ENCODE measurements around the gene C15orf62. TPM values are rescaled to one million over a fixed set of nuclear protein-coding genes. Genes with fewer than 3 reads are reported as not detected.

C15orf62 gene
- total and polyA plus RNA-seq, 4 donors, result 0.17 to 6.0 (median 1.5) TPM

DNA sequence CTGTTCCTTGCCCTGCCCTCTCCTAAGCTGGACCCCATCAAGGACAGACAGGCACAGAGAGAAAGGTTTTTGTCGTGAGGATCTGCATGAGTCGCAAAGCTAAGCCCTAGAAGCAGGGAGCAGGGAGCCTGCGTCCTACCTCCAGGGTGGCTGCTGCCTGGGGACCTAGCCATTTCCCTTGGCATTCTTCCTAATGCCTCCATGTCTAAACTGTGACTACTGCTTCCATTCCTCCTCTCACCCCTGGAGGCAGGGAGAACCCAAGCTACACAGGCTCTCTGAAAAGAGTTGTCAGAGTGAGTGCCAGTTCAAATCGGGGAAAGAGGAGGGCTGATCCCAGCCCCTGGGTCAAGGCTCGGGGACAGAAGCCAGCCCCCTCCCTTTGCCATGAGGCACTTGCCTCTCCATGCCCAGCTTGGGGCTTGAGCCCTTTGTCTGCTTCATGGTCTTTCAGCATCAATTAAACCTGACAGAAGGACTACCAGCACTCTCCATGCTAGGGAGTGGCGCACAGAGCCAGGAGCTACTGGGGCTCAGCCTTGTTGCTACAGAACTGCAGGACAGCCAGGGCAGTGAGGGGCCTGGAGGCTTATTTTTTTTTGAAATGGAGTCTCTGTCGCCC is 3.5 kb upstream of the C15orf62 start:
- Histone ChIP-seq H3K27ac (ENCODE audit: low read depth, low read length) (no peak overlapping the region), H3K27me3 (ENCODE audit: control insufficient read depth, insufficient read depth, low read length) (no peaks in the 10 kb centered on the region), H3K4me3 (ENCODE audit: low read depth, low read length) (no peak overlapping the region), H3K9me3 (ENCODE audit: control insufficient read depth, insufficient read depth, low read length) (no peaks in the 10 kb centered on the region), H3K4me1 (ENCODE audit: control insufficient read depth, insufficient read depth, low read length) (peaks cover 60% of the 10 kb centered on the region), H3K36me3 (ENCODE audit: control insufficient read depth, insufficient read depth, low read length) (peaks cover 50% of the 10 kb centered on the region)
- peak in 1 of 6 donors; percentile 26 for DNase-seq (ENCODE audit: low read depth in 4 of 6, low spot score in 6 of 6)
- 62% methylated on average over 5 of the region's 7 CpGs for WGBS (ENCODE audit: insufficient coverage)

DNA sequence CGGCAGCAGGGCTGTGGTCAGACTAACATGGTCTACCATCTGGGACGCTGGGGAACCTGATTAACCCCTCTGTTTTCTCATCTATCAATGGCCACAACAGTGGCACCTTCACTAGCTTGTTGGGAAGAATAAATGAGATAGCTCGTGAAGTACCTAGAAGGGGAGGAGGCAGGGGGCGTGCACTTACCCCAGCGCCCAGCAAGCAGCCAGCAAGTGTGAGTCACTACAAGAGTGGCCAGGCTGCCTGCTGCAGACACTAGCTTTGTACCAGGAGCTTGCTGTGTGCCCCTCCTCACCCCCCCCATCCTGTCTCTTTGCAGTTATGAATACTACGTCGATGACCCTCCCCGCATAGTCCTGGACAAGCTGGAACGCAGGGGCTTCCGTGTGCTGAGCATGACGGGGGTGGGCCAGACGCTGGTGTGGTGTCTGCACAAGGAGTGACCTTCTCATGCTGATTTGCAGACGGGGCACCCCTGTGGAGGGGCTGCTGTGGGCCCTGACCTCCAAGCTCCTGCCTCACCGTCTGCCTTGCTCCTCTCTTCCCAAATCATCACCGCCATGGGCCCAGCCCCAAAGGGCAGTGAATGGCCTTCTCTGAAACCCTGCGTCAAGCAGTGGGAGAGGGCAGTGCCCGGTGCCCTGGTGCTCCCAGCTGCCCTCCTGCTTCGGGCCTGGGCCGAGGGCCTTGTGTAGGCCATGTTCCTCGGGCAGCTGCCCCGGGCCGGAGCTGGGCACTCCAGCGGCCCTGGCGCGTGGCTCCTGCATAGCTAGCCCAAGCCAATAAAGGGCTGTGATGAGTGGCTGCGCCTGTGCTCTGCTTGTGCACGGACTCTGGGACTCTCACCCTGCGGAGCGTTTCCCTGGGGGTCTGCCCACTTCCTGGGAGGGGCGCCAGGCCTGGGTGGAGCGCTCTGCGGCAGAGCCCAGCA is 2.6 kb upstream of the C15orf62 start:
- WGBS (ENCODE audit: insufficient coverage), result 85% methylated on average over 28 of the region's 32 CpGs
- Histone ChIP-seq H3K4me3 (ENCODE audit: low read depth, low read length) (no peak overlapping the region), H3K27ac (ENCODE audit: low read depth, low read length) (no peak overlapping the region), H3K36me3 (ENCODE audit: control insufficient read depth, insufficient read depth, low read length) (peaks cover 57% of the 10 kb centered on the region), H3K4me1 (ENCODE audit: control insufficient read depth, insufficient read depth, low read length) (peaks cover 67% of the 10 kb centered on the region), H3K9me3 (ENCODE audit: control insufficient read depth, insufficient read depth, low read length) (no peaks in the 10 kb centered on the region), H3K27me3 (ENCODE audit: control insufficient read depth, insufficient read depth, low read length) (no peaks in the 10 kb centered on the region)
- DNase-seq (ENCODE audit: low read depth in 4 of 6, low spot score in 6 of 6), result no peak

DNA sequence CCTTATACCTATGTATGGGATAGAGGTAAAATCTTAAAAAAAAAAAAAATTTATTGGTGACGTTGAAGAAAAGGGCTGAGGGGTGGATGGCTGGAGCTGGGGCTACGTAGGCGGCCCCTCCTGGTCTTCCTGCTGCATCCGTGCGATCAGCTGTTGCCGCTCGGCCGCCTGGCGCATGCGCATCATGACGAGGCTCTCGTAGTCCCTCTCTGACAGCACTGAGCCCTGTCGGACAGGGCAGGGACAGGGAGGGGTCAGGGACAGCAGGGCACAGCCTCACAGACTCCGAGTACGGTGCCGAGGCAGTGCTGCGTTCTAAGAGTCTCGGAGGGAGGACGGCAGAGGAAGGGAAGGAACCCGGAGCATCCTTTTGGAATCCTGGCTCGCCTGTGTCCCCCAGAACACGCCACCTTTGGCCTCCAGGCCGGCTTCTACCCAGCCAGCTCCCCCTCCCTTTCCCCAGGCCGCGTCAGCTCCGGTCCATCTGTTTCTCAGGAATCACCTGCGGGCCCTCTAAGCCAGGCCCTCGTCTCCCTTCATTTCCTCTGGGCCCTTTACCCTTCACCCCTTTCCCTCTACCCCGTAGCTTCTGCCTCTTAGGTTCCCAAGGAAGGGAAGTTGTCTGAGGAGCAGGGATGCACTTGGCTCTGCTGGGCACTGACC is 1.8 kb upstream of the C15orf62 start:
- H3K27me3 ChIP-seq (ENCODE audit: control insufficient read depth, insufficient read depth, low read length), result no peaks in the 10 kb centered on the region
- no peak overlapping the region for H3K27ac ChIP-seq (ENCODE audit: low read depth, low read length)

DNA sequence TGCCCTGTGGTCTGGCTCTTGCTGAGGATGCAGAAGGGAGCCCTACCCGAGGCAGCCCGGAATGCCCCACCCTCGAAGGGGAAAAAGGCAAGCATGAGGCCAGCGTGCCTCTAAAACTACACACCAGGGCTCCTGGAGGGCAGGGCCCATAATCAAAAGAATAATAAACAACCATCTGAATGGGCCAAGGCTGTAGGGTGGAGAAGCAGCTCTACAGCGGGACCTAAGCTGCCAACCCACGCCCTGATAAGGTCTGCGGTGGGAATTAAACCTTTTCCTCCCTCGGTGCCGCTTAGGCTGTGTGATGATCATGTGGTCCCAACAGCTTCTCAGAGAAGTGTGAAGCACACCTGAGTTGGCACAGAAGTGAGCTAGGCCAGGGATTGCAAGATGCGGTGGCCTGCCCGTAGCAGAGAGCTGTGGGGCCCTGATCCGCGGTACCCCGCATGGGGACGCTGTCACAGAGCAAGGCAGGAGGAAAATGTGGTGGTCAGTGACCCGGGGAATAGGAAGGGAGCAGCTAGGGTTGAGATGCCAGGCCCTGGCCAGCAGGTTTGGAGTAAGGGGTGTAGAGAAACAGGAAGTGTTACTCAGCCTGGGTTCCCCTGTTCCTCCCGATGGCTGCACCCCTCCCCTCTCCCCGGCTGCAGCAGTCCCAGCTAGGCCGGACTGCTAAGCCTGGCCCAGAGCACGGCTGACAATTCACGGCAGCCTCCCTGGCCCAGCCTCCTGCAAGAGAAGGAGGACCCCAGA is 1.1 kb upstream of the C15orf62 start:
- 82% methylated on average over 18 of the region's 21 CpGs for WGBS (ENCODE audit: insufficient coverage)
- Histone ChIP-seq H3K4me1 (ENCODE audit: control insufficient read depth, insufficient read depth, low read length) (peaks cover 54% of the 10 kb centered on the region), H3K9me3 (ENCODE audit: control insufficient read depth, insufficient read depth, low read length) (no peaks in the 10 kb centered on the region), H3K27me3 (ENCODE audit: control insufficient read depth, insufficient read depth, low read length) (no peaks in the 10 kb centered on the region), H3K36me3 (ENCODE audit: control insufficient read depth, insufficient read depth, low read length) (peaks cover 72% of the 10 kb centered on the region), H3K4me3 (ENCODE audit: low read depth, low read length) (no peak overlapping the region), H3K27ac (ENCODE audit: low read depth, low read length) (no peak overlapping the region)
- DNase-seq (ENCODE audit: low read depth in 4 of 6, low spot score in 6 of 6), result no peak

More for the DNA sequence above, 1.8 kb upstream of the C15orf62 start:
- H3K4me3 ChIP-seq (ENCODE audit: low read depth, low read length), result no peak overlapping the region
- H3K36me3 ChIP-seq (ENCODE audit: control insufficient read depth, insufficient read depth, low read length), result peaks cover 65% of the 10 kb centered on the region
- H3K4me1 ChIP-seq (ENCODE audit: control insufficient read depth, insufficient read depth, low read length), result peaks cover 62% of the 10 kb centered on the region
- DNase-seq (ENCODE audit: low read depth in 4 of 6, low spot score in 6 of 6), result no peak
- H3K9me3 ChIP-seq (ENCODE audit: control insufficient read depth, insufficient read depth, low read length), result no peaks in the 10 kb centered on the region
- WGBS (ENCODE audit: insufficient coverage), result 87% methylated on average over 20 of the region's 29 CpGs

DNA sequence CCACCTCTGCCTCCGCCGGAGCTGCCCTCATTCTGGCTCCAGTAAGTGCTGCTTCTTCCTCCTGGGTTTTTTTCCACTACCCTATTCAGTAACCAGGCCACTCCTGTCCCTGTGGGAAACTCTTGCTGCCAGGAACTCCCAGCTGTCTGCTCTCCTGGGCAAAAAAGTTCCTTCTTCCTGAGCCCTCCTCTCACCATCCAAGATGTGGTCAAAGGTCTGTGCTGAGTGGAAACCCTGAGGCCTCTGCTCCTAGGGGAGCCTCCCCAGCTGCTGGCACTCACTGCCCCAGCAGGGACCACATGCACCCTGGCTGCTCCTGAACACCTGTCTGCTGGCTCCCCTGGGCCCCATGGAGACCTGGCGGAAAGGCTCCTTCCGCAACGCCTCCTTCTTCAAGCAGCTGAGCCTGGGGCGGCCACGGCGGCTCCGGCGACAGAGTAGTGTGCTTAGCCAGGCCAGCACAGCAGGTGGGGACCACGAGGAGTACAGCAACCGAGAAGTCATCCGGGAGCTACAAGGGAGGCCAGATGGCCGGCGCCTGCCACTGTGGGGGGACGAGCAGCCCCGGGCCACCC is 454 bp downstream of the C15orf62 start:
- peaks cover 46% of the 10 kb centered on the region for H3K4me1 ChIP-seq (ENCODE audit: control insufficient read depth, insufficient read depth, low read length)
- no peaks in the 10 kb centered on the region for H3K27me3 ChIP-seq (ENCODE audit: control insufficient read depth, insufficient read depth, low read length)
- no peak overlapping the region for H3K4me3 ChIP-seq (ENCODE audit: low read depth, low read length)
- H3K36me3 ChIP-seq (ENCODE audit: control insufficient read depth, insufficient read depth, low read length), result peaks cover 88% of the 10 kb centered on the region
- H3K27ac ChIP-seq (ENCODE audit: low read depth, low read length), result no peak overlapping the region
- no peaks in the 10 kb centered on the region for H3K9me3 ChIP-seq (ENCODE audit: control insufficient read depth, insufficient read depth, low read length)
- no peak for DNase-seq (ENCODE audit: low read depth in 4 of 6, low spot score in 6 of 6)
- 71% methylated on average over 16 of the region's 17 CpGs for WGBS (ENCODE audit: insufficient coverage)

DNA sequence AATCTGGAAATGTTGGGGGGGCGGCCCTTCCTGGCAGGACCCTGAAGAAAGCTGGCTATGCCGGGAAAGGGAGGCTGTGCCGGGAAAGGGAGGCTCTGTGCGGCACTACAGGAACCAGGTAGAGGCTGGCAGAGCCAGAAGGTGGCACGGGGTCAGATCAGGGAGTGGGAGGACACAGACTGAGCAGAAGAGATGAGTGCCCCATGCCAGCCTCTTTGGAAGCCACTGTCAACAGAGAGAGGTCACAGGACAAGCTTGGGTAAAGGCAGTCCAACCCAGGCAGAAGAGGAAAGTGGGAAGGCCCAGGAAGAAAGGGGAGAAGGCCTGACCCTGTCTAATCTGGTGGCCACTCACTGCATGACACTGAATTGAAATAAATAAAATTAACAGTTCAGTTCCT is 1.5 kb downstream of the C15orf62 start:
- Histone ChIP-seq H3K27me3 (ENCODE audit: control insufficient read depth, insufficient read depth, low read length) (no peaks in the 10 kb centered on the region), H3K9me3 (ENCODE audit: control insufficient read depth, insufficient read depth, low read length) (no peaks in the 10 kb centered on the region), H3K4me3 (ENCODE audit: low read depth, low read length) (no peak overlapping the region), H3K4me1 (ENCODE audit: control insufficient read depth, insufficient read depth, low read length) (peaks cover 36% of the 10 kb centered on the region), H3K27ac (ENCODE audit: low read depth, low read length) (no peak overlapping the region), H3K36me3 (ENCODE audit: control insufficient read depth, insufficient read depth, low read length) (peaks cover 98% of the 10 kb centered on the region)
- no peak for DNase-seq (ENCODE audit: low read depth in 4 of 6, low spot score in 6 of 6)
- WGBS (ENCODE audit: insufficient coverage), result 92% methylated on average over 5 of the region's 5 CpGs

DNA sequence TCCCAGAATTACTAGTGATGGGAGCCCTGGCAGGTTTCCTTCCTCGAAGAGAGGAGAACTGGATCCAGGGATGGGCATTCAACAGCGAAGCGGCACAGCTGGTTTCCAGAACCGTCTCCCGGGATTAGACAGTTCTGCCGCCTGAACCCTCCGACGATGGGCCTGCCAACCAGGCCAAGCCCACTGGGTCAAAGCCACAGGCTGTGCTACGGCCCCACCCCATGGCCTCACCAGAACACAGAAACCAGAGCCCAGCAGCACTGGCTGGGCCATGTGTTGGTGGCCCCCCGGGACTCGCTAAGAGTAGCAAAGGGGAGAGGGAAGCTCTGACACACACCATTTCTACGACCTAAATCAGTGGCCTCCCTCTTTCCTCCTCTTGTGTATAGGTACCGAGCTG is 2.2 kb downstream of the C15orf62 start:
- peak in 1 of 6 donors; percentile 18 for DNase-seq (ENCODE audit: low read depth in 4 of 6, low spot score in 6 of 6)
- no peak overlapping the region for H3K27ac ChIP-seq (ENCODE audit: low read depth, low read length)
- H3K4me1 ChIP-seq (ENCODE audit: control insufficient read depth, insufficient read depth, low read length), result peaks cover 29% of the 10 kb centered on the region
- 75% methylated on average over 8 of the region's 13 CpGs for WGBS (ENCODE audit: insufficient coverage)
- peaks cover 98% of the 10 kb centered on the region for H3K36me3 ChIP-seq (ENCODE audit: control insufficient read depth, insufficient read depth, low read length)
- no peaks in the 10 kb centered on the region for H3K27me3 ChIP-seq (ENCODE audit: control insufficient read depth, insufficient read depth, low read length)
- H3K9me3 ChIP-seq (ENCODE audit: control insufficient read depth, insufficient read depth, low read length), result no peaks in the 10 kb centered on the region
- no peak overlapping the region for H3K4me3 ChIP-seq (ENCODE audit: low read depth, low read length)

DNA sequence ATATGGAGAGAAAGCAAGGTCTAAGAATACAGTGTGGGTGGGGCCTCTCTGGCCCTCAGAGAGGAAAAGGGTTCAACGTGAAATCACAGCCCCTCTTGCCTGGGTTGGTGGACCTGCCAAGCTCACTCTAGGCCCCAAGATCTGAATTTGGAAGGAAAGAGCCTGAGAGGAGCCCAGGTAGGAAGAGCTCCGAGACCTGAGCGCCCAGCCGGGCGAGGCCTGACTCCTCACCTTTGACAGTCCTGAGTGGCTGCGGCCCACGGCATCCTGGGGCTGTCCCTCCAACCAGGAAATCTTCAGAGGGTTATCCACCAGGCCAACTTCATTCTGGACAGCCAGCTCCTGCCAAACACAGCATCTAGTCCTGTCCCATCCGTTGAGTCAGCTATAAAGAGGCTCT is 3.7 kb downstream of the C15orf62 start:
- 87% methylated on average over 8 of the region's 8 CpGs for WGBS (ENCODE audit: insufficient coverage)
- H3K36me3 ChIP-seq (ENCODE audit: control insufficient read depth, insufficient read depth, low read length), result peaks cover 97% of the 10 kb centered on the region
- peaks cover 28% of the 10 kb centered on the region for H3K4me1 ChIP-seq (ENCODE audit: control insufficient read depth, insufficient read depth, low read length)
- H3K4me3 ChIP-seq (ENCODE audit: low read depth, low read length), result no peak overlapping the region
- H3K27ac ChIP-seq (ENCODE audit: low read depth, low read length), result no peak overlapping the region
- no peaks in the 10 kb centered on the region for H3K9me3 ChIP-seq (ENCODE audit: control insufficient read depth, insufficient read depth, low read length)
- H3K27me3 ChIP-seq (ENCODE audit: control insufficient read depth, insufficient read depth, low read length), result no peaks in the 10 kb centered on the region
- DNase-seq (ENCODE audit: low read depth in 4 of 6, low spot score in 6 of 6), result no peak

DNA sequence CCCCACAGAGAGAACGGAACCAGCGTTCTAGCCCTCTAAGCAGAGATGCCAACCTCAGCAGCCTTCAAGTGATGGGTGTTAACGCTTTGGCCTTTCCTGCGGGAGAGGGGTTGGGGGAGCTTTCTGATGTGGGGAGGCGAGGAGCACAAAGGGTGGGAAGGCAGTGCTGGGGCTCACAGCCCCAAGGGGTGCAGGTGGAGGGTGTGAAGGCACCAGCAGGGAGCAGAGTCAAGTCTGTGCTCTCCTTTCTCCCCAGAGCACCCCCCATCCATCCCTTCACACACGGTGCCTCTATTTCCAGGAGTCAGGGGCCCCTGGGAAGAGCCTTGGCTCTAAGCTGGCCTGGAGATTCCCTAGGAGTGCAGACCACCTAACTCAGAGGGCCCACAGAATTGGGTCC is 4.1 kb downstream of the C15orf62 start:
- Histone ChIP-seq H3K4me1 (ENCODE audit: control insufficient read depth, insufficient read depth, low read length) (peaks cover 24% of the 10 kb centered on the region), H3K27me3 (ENCODE audit: control insufficient read depth, insufficient read depth, low read length) (no peaks in the 10 kb centered on the region), H3K9me3 (ENCODE audit: control insufficient read depth, insufficient read depth, low read length) (no peaks in the 10 kb centered on the region), H3K27ac (ENCODE audit: low read depth, low read length) (no peak overlapping the region), H3K36me3 (ENCODE audit: control insufficient read depth, insufficient read depth, low read length) (peaks cover 97% of the 10 kb centered on the region), H3K4me3 (ENCODE audit: low read depth, low read length) (no peak overlapping the region)
- DNase-seq (ENCODE audit: low read depth in 4 of 6, low spot score in 6 of 6), result no peak
- WGBS (ENCODE audit: insufficient coverage), result 92% methylated on average over 1 of the region's 6 CpGs

Data from spinal cord (tissue), 10 donors.